Islet of Langerhans (tissue), 1 donor: ENCODE data around the gene NCAPG2.
A peak's percentile ranks its signal among the peaks of the same experiment; 100 is the strongest.
"Not testable (repeated sequence)": the region's sequence is repeated elsewhere in the genome, so short reads cannot be mapped to it uniquely, and the experiment has no call there.

Experiments
- FAIRE-seq: peaks from one replicate; lab custom pipeline; 2011; peaks lifted over from hg19 to GRCh38; lab: Jason Lieb, UNC

Gene NCAPG2

GRCh38 chr7:158666966-158667678, 37.5 kb downstream of the NCAPG2 start:
- FAIRE-seq: not testable (repeated sequence)

GRCh38 chr7:158666401-158666800, 38.2 kb downstream of the NCAPG2 start:
- FAIRE-seq: no peak

GRCh38 chr7:158664406-158664805, 40.2 kb downstream of the NCAPG2 start:
- no peak for FAIRE-seq

- no peak for FAIRE-seq
Measured at GRCh38 chr7:158663428-158663741, 41.2 kb downstream of the NCAPG2 start.

- no peak for FAIRE-seq
Measured at GRCh38 chr7:158662610-158663427, 41.8 kb downstream of the NCAPG2 start.

- FAIRE-seq: no peak
Measured at GRCh38 chr7:158658475-158658874, 46.1 kb downstream of the NCAPG2 start.

GRCh38 chr7:158657189-158657746, 47.3 kb downstream of the NCAPG2 start:
- FAIRE-seq: no peak

- FAIRE-seq: no peak
Measured at GRCh38 chr7:158655931-158656441, 48.6 kb downstream of the NCAPG2 start.

- no peak for FAIRE-seq
Measured at GRCh38 chr7:158655507-158655906, 49.1 kb downstream of the NCAPG2 start.

GRCh38 chr7:158651968-158652565, 52.5 kb downstream of the NCAPG2 start:
- no peak for FAIRE-seq

GRCh38 chr7:158650821-158651225, 53.8 kb downstream of the NCAPG2 start:
- no peak for FAIRE-seq

- peak; percentile 93 for FAIRE-seq
Measured at GRCh38 chr7:158649279-158649678, 55.3 kb downstream of the NCAPG2 start.

- no peak for FAIRE-seq
Measured at GRCh38 chr7:158648787-158649186, 55.8 kb downstream of the NCAPG2 start.

- no peak for FAIRE-seq
Measured at GRCh38 chr7:158648168-158648567, 56.4 kb downstream of the NCAPG2 start.

- FAIRE-seq: no peak
Measured at GRCh38 chr7:158647475-158647792, 57.2 kb downstream of the NCAPG2 start.

GRCh38 chr7:158646766-158647474, 57.7 kb downstream of the NCAPG2 start:
- FAIRE-seq: no peak

- no peak for FAIRE-seq
Measured at GRCh38 chr7:158645842-158646241, 58.8 kb downstream of the NCAPG2 start.

- no peak for FAIRE-seq
Measured at GRCh38 chr7:158642149-158642548, 62.5 kb downstream of the NCAPG2 start.

GRCh38 chr7:158638001-158638400, 66.6 kb downstream of the NCAPG2 start:
- no peak for FAIRE-seq

- no peak for FAIRE-seq
Measured at GRCh38 chr7:158633055-158633956, 71.3 kb downstream of the NCAPG2 start.

GRCh38 chr7:158631574-158632195, 72.9 kb downstream of the NCAPG2 start:
- FAIRE-seq: no peak
